HUES64 (cell line): ENCODE data around the gene EAF2.
"Not testable (repeated sequence)": the region's sequence is repeated elsewhere in the genome, so short reads cannot be mapped to it uniquely, and the experiment has no call there.

Experiments used
- H3K27ac ChIP-seq: 2 replicates; pipeline ENCODE4 v1.7.0; 2013; ENCODE audit warnings: low read depth, low read length, inconsistent platforms
- H3K27me3 ChIP-seq: 2 replicates; pipeline ENCODE4 v1.6.1; 2013; ENCODE audit warnings: mild to moderate bottlenecking, low read length; ENCODE audit not compliant: insufficient read depth
- H3K36me3 ChIP-seq: 2 replicates; pipeline ENCODE4 v1.6.1; 2013; ENCODE audit warnings: mild to moderate bottlenecking, low read length; ENCODE audit not compliant: insufficient read depth
- H3K4me1 ChIP-seq: 2 replicates; pipeline ENCODE4 v1.6.1; 2013; ENCODE audit warnings: mild to moderate bottlenecking, low read length, moderate library complexity; ENCODE audit not compliant: insufficient read depth
- H3K4me3 ChIP-seq: 2 replicates; pipeline ENCODE4 v1.5.1; 2013; ENCODE audit warnings: mild to moderate bottlenecking, low read length, moderate library complexity
- H3K9ac ChIP-seq: 2 replicates; pipeline ENCODE4 v1.6.1; 2013; ENCODE audit warnings: mild to moderate bottlenecking, low read depth, low read length
- H3K9me3 ChIP-seq: 2 replicates; pipeline ENCODE4 v1.6.1; 2013; ENCODE audit warnings: low read depth, low read length; ENCODE audit not compliant: insufficient read depth
- WGBS: fragments of 150-250, 120-280 bp; methylation state at CpG from one replicate; pipeline ENCODE4 v1.1.7; 2013; ENCODE audit warnings: missing lambda C conversion rate; 5-methylcytosine and 5-hydroxymethylcytosine counted together

Gene EAF2

DNA sequence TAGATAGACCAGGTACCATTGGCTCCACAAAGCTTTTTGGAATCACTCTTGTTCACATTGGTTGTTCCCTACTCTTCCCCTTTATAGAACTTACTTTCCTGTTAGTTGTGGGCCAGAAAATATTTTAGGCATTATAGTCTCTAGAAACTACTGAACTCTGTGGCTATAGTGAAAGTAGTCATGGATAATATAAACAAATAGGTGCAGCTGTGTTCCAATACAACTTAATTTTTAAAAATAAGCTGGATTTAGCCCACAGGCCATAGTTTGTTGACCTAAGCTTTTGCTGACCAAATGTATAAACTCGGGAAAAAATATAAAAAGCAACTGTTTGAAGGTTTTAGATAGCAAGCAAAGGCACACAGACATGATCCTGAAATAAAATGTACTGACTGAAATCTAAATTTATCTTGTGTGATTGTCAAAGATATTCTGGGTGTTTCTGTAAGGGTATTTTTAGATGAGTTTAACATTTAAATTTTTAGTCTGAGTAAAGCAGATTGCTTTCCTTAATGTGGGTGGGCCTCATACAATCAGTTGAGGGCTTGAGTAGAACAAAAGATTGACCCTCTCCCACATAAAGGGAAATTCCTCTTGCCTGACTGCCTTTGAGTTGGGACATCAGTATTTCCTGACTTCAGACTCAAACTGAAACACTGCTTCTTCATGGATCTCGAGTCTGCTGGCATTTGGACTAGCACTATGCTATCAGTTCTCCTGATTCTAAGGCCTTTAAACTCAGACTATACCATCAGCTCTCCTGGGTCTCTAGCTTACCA, 13.4 kb upstream of the EAF2 start:
- no peak overlapping the region for H3K4me3 ChIP-seq
- peaks cover 19% of the 10 kb centered on the region; the same call in 1 of the 2 replicates for H3K9me3 ChIP-seq
- H3K4me1 ChIP-seq = no peaks in the 10 kb centered on the region
- 94% methylated on average over 2 of the region's 2 CpGs for WGBS
- no peak overlapping the region for H3K9ac ChIP-seq
- no peak overlapping the region for H3K27ac ChIP-seq
- peaks cover 95% of the 10 kb centered on the region for H3K36me3 ChIP-seq
- no peaks in the 10 kb centered on the region for H3K27me3 ChIP-seq

GRCh38 chr3:121822973-121823372, 12.0 kb upstream of the EAF2 start:
- no peak overlapping the region for H3K27ac ChIP-seq
- peaks cover 96% of the 10 kb centered on the region for H3K36me3 ChIP-seq
- H3K9me3 ChIP-seq = peaks cover 15% of the 10 kb centered on the region; the same call in 1 of the 2 replicates
- H3K27me3 ChIP-seq = no peaks in the 10 kb centered on the region
- WGBS = 100% methylated on average over 1 of the region's 1 CpG
- H3K9ac ChIP-seq = no peak overlapping the region
- H3K4me1 ChIP-seq = no peaks in the 10 kb centered on the region
- no peak overlapping the region for H3K4me3 ChIP-seq

GRCh38 chr3:121834157-121834670, 795 bp upstream of the EAF2 start:
- no peaks in the 10 kb centered on the region for H3K9me3 ChIP-seq
- WGBS = 11% methylated on average over 15 of the region's 15 CpGs
- H3K4me3 ChIP-seq = peak overlapping the region; percentile 73
- peak overlapping the region; percentile 83 for H3K9ac ChIP-seq
- peaks cover 9% of the 10 kb centered on the region; the same call in 1 of the 2 replicates for H3K4me1 ChIP-seq
- H3K36me3 ChIP-seq = peaks cover 34% of the 10 kb centered on the region
- peaks cover 13% of the 10 kb centered on the region; the same call in 1 of the 2 replicates for H3K27me3 ChIP-seq
- 0 out of 2 replicates have a peak overlapping the region, but pooled peaks have one; percentile 33 for H3K27ac ChIP-seq

- no peaks in the 10 kb centered on the region for H3K9me3 ChIP-seq
- H3K27ac ChIP-seq = no peak overlapping the region
- H3K4me1 ChIP-seq = peaks cover 9% of the 10 kb centered on the region; the same call in 1 of the 2 replicates
- peaks cover 13% of the 10 kb centered on the region; the same call in 1 of the 2 replicates for H3K27me3 ChIP-seq
- peak overlapping the region; percentile 73 for H3K4me3 ChIP-seq
- under 1% methylated on average over 11 of the region's 11 CpGs for WGBS
- H3K36me3 ChIP-seq = peaks cover 26% of the 10 kb centered on the region
- peak overlapping the region; percentile 58 for H3K9ac ChIP-seq
These were observed 424 bp downstream of the EAF2 start for GRCh38 chr3:121835465-121835801.

DNA sequence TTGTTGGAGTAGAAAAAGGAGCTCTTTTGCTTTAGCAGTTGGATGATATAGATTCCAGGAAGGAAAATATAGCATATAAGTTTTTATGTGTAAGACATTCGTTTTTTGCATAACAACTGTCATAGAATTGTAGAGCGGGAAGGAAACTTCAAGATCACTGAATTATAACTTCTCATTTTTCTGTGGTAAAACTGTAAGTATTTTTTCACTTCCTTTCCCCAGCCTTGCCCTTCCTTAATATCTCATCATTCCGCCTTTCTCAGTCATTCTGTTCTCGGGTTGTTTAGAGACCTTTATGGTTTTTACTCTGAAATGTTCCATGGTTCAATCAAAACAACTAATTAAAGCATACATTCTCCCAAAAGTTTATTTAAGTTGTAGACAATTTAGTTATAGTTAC, 1.1 kb downstream of the EAF2 start:
- no peaks in the 10 kb centered on the region for H3K9me3 ChIP-seq
- peaks cover 20% of the 10 kb centered on the region for H3K36me3 ChIP-seq
- WGBS = 97% methylated on average over 4 of the region's 4 CpGs
- no peak overlapping the region for H3K27ac ChIP-seq
- H3K9ac ChIP-seq = no peak overlapping the region
- H3K27me3 ChIP-seq = peaks cover 13% of the 10 kb centered on the region; the same call in 1 of the 2 replicates
- peak overlapping the region; percentile 73; the same call in 1 of the 2 replicates for H3K4me3 ChIP-seq
- H3K4me1 ChIP-seq = peaks cover 9% of the 10 kb centered on the region; the same call in 1 of the 2 replicates

- no peak overlapping the region for H3K4me3 ChIP-seq
- no peak overlapping the region for H3K9ac ChIP-seq
- no peak overlapping the region for H3K27ac ChIP-seq
These were observed 1.5 kb downstream of the EAF2 start for GRCh38 chr3:121836481-121836880.

DNA sequence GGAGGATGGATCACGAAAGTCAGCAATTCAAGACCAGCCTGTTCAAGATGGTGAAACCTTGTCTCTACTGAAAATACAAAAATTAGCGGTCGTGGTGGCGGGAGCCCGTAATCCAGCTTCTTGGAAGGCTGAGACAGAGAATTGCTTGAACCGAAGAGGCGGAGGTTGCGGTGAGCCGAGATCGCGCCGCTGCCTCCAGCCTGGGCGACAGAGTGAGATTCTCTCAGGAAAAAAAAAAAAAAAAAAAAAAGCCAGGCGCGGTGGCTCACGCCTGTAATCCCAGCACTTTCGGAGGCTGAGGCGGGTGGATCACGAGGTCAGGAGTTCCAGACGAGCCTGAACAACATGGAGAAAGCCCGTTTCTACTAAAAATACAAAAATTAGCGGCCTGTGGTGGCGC, 5.0 kb downstream of the EAF2 start:
- H3K9ac ChIP-seq = no peak overlapping the region
- no peaks in the 10 kb centered on the region for H3K9me3 ChIP-seq
- peaks cover 13% of the 10 kb centered on the region; the same call in 1 of the 2 replicates for H3K27me3 ChIP-seq
- no peak overlapping the region for H3K4me3 ChIP-seq
- H3K27ac ChIP-seq = no peak overlapping the region
- 0 out of 2 replicates have a peak, but pooled peaks cover 3% of the 10 kb centered on the region for H3K4me1 ChIP-seq
- 97% methylated on average over 23 of the region's 23 CpGs for WGBS
- no peaks in the 10 kb centered on the region for H3K36me3 ChIP-seq

More at GRCh38 chr3:121836481-121836880, 1.5 kb downstream of the EAF2 start:
- 92% methylated on average over 3 of the region's 3 CpGs for WGBS
- no peaks in the 10 kb centered on the region for H3K9me3 ChIP-seq
- H3K4me1 ChIP-seq = peaks cover 9% of the 10 kb centered on the region; the same call in 1 of the 2 replicates
- peaks cover 17% of the 10 kb centered on the region for H3K36me3 ChIP-seq
- peaks cover 13% of the 10 kb centered on the region; the same call in 1 of the 2 replicates for H3K27me3 ChIP-seq

DNA sequence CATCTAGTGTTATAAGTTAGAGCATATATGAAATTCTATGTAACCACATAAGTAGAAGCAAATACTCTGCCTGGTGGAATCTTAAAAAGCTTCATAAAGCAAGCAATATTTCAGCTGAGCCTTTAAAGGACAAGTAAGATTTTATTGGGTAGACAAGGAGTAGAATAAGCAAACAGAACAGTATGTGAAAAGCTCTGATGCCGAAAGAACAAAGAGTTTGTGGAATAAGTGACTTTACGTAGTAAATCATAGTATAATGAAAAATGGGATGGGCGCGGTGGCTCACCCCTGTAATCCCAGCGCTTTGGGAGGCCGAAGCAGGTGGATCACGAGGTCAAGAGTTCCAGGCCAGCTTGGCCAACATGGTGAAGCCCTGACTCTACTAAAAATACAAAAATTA, 9.9 kb downstream of the EAF2 start:
- Histone ChIP-seq H3K9ac (no peak overlapping the region), H3K4me3 (no peak overlapping the region), H3K27ac (no peak overlapping the region), H3K36me3 (no peaks in the 10 kb centered on the region), H3K4me1 (no peaks in the 10 kb centered on the region), H3K9me3 (no peaks in the 10 kb centered on the region), H3K27me3 (no peaks in the 10 kb centered on the region)
- WGBS = 95% methylated on average over 7 of the region's 7 CpGs

- Histone ChIP-seq H3K4me3 (no peak overlapping the region), H3K27me3 (no peaks in the 10 kb centered on the region), H3K4me1 (no peaks in the 10 kb centered on the region), H3K9ac (no peak overlapping the region), H3K36me3 (no peaks in the 10 kb centered on the region), H3K27ac (no peak overlapping the region), H3K9me3 (no peaks in the 10 kb centered on the region)
- 84% methylated on average over 1 of the region's 2 CpGs for WGBS
These were observed 17.2 kb downstream of the EAF2 start for GRCh38 chr3:121852256-121852655.

DNA sequence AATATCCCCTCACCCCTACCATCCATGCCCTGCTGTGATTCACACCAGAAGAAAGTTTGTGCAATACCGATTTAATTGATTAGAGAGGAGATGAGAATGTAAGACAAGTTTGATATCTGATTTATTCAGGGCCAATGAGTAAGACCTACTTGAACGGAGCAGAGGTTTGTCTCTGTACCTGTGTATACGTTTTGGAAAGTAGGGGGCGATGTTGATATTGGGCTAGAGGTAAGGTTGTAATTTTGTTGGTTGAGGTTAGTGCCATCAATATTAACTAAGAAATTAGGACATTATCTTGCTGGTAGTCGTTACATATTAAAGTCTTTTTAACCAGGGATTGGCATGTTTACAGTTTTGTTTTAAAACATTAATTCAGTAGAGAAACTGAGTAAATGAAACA, 20.5 kb downstream of the EAF2 start:
- no peak overlapping the region for H3K4me3 ChIP-seq
- no peak overlapping the region for H3K9ac ChIP-seq
- H3K4me1 ChIP-seq = no peaks in the 10 kb centered on the region
- no peak overlapping the region for H3K27ac ChIP-seq
- 27% methylated on average over 5 of the region's 5 CpGs for WGBS
- no peaks in the 10 kb centered on the region for H3K9me3 ChIP-seq
- H3K27me3 ChIP-seq = no peaks in the 10 kb centered on the region
- H3K36me3 ChIP-seq = no peaks in the 10 kb centered on the region

- H3K9me3 ChIP-seq, H3K4me1 ChIP-seq, H3K9ac ChIP-seq: not testable (repeated sequence)
These were observed 22.8 kb downstream of the EAF2 start for GRCh38 chr3:121857778-121858177.

More at GRCh38 chr3:121857778-121858177, 22.8 kb downstream of the EAF2 start:
- H3K27me3 ChIP-seq, H3K36me3 ChIP-seq, H3K4me3 ChIP-seq, H3K27ac ChIP-seq: not testable (repeated sequence)
- WGBS = 100% methylated on average over 4 of the region's 5 CpGs
